ENCODE results near the gene CLEC3A.
"Not testable (repeated sequence)": the region's sequence is repeated elsewhere in the genome, so short reads cannot be mapped to it uniquely, and the experiment has no call there.

The CLEC3A gene, protein sequence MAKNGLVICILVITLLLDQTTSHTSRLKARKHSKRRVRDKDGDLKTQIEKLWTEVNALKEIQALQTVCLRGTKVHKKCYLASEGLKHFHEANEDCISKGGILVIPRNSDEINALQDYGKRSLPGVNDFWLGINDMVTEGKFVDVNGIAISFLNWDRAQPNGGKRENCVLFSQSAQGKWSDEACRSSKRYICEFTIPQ

DNA sequence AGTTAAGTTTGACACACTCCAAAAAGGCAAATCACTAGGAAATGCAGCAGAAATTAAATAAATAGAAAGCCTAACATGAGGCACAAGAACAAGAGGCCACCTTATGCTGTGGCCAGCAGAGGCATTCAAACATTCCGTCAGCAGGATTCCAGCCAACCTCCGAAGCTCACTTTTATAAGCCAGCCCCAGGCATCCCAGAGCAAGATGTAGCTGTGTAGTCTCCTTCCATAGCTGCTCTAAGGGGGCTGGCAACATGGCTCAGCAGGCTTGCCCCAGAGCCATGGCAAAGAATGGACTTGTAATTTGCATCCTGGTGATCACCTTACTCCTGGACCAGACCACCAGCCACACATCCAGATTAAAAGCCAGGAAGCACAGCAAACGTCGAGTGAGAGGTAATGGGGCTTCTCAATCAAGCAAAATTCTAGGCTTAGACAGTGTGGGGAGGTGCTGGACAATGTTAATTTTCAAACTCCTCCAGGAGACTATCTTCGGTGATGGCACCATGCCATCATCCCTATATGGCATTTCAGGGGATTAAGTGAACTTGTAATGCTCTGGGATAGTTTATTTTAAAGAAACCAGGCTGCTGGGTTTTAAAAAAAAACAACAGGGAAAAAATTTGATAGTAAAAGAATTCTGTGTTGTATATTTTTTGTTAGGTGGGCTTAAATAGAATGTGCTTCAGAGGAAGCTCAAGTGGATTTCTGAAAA, at the start of gene CLEC3A:
Gene CLEC3A (plus strand): TSS at position 202 of the 714 bp plus-strand sequence. CDS start 79 bp downstream, at position 281.
- intact Hi-C loops (cut with DNase I), result no loop called here
- no peak for DNase-seq

DNA sequence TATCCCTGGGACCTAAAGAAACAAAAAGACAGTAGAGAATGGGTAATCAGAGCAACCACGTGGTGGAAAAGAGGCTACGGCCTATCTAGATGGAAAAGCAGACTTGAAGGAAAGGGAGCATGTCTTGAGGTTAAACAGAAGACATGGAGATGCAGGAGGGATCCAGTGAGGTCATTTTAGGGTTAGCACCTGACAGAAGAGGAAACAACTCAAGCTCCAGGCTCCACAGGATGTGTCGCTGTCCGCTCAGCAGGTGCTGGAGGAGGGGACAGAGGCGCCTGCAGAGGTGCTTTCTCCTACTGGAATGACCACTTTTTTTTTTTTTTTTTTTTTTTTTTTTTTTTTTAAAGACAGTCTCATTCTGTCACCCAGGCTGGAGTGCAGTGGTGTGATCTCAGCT, 47.5 kb upstream of the CLEC3A start:
- DNase-seq, result no peak
- intact Hi-C loops (cut with DNase I), result no loop called here

DNA sequence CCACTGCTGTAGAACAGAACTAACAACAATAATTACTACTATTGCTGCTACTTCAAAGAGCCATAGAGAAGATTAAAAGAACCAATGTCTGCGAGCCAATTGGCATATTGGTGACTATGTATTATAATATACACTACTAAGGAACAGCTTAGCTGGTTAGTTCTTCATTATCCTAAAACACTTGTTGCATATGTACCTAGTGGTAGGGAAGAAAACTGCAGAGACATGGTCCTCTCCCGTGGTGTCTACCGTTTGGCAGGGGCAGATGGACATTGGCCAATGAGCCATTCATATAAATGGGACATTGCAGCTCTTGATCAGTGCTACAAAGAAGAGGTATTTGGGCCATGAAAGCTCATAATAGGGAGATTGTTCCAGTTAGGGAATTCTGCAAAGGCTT, 46.4 kb upstream of the CLEC3A start:
- intact Hi-C loops (cut with DNase I), result no loop called here
- DNase-seq, result no peak

DNA sequence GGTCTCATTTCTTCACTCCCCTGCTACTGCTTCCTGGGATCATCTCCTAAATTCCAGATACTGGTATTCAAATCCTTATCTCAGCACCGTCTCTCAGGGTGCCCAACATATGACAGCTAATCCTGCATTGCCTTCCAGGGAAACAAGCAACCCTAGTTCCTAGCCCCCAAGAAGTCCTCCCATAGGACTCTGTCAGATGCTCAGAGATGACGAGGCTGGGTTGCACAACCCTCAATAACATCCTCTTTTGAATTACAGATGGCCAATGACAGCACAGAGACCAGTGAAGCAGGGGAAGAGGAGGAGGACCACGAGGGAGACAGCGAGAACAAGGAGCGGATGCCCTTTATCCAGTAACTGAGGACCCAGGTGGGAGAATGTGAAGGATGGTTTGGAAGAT, 45.0 kb upstream of the CLEC3A start:
- intact Hi-C loops (cut with DNase I), result no loop called here
- DNase-seq, result no peak

DNA sequence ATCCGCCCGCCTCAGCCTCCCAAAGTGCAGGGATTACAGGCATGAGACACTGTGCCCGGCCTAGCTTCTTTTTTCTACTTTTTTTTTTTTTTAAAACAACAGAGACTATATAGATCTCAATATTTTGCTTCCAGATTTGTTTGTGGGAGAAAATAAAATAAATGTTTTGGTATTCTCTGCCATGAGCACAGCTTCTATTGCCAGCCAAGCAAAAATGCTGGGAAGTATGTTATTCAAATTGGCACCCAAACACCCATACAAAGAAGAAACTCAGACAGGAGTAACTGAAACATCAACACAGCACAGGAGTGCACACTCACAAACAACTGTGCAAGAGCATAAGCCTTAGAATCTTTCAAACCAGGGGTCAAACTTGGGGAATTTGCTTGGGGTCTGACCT, 37.2 kb upstream of the CLEC3A start:
- intact Hi-C loops (cut with DNase I), result no loop called here
- no peak for DNase-seq

DNA sequence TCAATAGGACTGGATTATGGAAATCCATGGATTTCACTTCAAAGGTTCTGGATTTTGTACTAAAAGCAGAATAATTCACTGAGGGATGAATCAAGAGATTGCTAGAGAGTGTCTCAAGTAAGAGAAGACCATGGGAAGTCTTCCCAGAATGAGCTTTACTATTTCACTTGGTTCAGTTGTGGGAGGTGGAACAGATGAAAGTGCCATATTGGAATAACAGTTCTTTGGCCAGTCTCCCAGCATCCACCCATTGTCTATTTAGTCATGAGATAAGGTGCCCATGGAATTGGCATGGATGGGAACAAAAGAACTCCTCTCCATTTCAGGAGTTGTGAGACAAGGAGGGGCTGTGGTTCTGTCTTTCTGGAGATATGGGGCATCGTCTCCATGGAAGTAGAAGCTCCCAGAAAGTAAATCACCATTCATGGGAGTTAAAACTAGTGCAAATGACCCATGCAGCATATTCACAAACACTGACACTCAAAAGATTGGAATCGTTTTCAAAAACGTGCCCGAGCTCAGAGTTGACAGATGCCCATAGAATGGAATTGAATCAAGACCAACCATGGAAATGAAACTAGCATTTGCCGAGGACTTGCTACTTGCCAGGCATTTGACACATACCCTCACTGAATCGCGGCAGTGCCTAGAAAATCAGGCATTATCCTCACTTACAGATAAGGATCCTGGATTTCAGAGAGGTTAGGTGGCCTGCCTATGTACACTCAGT, 36.2 kb upstream of the CLEC3A start:
- DNase-seq, result no peak
- intact Hi-C loops (cut with DNase I), result no loop called here

DNA sequence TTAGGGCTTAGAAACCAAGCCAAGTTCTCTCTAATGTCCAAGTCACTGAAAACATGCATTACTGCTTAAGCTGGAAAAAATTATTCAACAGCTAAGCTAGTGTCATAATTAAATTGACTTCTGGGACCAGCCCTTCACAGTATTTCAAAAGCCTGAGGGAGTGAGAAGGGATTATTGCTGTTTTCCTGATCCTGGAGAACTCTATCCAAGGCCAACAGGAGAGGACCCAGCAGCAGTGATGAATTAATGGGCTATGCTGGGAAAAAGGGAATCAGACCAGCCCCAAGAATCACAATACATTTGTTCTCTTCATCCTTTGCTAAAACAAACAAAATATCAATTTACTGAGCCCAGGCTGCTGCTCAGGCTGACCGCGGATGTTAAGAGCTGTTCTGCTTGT, 34.5 kb upstream of the CLEC3A start:
- intact Hi-C loops (cut with DNase I), result no loop called here
- DNase-seq, result no peak

DNA sequence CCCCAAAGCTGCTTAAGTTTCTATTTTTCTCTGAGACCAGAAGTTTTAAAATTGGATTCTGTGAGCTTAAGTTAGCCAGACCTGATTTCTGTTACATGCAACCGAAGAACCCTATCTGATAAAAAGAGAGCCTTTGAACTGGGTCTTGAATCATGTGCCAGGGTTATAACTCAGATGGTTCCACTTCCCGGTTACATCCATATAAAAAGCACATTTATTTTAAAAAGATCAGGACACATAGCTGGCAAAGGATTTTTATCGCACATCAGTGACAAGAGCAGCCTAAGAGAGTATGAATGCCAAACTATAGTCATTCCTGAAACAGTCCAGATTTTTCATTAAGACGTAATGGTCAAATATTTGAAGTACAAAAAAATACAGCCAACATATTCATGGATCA, 32.5 kb upstream of the CLEC3A start:
- intact Hi-C loops (cut with DNase I), result no loop called here
- DNase-seq, result no peak

DNA sequence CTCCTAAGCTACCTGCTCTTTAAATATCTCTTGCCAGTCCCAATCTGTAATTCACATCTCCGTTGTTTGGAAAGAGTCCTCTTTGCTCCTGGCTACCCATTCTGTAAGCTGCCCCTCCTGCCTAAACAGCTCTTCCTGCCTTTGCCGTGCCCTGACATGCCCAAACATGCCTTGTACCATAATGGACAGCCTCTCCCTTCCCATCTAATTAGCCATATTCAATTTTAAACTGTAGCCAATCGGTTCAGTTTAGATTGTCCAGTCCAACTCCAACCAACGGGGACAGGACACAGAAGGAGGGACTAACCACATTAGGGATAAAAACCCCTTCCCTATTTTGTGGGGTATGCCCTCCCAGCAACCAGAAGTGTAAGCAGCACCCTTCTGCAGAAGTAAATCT, 30.6 kb upstream of the CLEC3A start:
- no peak for DNase-seq
- intact Hi-C loops (cut with DNase I), result no loop called here

DNA sequence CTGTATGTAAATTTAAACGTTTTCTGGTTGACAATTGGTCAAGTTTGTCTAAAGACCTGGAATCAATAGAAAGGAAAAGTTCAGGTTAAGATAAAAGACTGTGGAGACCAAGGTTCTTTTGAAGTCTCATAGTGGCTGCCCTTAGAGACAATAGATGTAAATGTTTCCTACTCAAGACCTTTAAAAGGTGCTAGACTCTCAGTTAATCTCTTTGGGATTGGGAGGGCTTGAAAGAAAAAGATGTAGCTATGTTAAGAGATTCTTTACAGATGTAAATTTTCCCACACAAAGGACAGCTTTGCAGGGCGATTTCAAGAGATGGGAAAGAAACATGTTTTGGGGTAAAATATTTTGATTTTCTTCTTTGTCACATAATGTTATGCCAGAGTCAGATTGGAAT, 30.0 kb upstream of the CLEC3A start:
- DNase-seq; intact Hi-C loops (cut with DNase I): not testable (repeated sequence)

DNA sequence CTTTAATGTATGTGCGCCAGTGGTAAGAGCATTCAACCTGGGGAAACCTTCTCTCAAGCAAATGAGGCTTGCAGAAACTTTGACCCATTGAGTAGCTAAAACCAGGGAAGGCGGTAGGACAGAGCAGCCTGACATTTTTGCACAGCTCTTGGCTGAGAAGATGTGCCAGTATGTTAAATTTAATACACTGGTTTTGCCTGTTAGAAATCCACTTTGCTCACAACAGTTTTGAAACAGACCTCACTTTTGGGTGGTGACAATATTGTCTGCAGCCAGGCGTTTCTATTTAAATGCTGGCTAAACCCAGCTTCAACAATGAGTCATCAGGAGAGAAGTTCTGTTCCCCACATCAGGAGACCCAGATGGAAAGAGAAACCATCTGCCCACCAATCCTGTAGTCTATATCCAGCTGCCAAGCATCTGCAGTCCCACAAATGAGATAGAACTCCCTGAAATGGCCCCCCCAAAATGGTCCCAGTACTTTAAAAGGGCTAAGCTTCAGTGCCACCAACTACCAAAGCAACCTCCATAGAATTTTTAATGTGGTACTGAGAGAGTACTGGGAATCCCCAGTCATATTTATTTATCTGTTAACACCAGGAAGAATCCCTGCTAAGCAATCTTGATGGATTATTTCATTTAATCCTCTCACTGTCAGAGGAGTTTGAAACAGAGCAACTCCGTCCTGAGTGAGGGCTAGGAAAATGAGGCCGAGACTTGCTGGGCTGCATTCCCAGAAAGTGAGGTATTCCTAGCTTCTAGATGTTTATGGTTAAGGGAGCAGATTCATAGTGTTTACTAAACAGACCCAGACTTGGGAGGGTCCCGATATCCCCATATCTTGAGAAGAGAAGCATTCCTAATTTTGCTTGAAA, 29.0 kb upstream of the CLEC3A start:
- intact Hi-C loops (cut with DNase I), result no loop called here
- no peak for DNase-seq

DNA sequence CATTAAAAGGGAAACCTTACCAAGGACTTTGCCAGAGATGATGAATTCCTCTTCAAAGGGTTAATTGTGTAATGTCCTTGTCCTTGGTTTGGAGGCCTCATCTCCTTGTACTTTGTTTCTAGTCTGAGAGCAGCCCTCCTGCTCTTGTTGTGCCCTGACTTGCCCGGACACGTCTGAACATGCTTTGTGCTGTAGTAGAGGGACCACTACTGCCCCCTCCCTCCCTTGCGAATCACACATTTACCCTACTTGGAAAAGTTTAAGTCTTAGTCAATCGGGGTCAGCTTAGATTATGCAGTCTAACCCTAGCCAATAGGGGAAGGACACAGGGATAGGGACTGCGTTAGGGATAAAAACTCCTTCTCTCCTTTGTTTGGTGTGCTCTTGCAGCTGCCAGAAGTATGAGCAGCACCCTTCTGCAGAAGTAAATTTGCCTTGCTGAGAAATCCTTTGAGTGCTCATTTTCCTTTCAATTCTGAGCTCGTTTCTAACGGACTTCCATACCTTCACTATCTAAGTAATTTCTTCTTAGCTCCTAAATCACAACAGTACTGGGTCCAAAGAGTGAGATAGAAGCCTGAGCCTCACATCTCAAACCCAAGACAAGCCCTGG, 26.4 kb upstream of the CLEC3A start:
- no peak for DNase-seq
- intact Hi-C loops (cut with DNase I), result no loop called here

DNA sequence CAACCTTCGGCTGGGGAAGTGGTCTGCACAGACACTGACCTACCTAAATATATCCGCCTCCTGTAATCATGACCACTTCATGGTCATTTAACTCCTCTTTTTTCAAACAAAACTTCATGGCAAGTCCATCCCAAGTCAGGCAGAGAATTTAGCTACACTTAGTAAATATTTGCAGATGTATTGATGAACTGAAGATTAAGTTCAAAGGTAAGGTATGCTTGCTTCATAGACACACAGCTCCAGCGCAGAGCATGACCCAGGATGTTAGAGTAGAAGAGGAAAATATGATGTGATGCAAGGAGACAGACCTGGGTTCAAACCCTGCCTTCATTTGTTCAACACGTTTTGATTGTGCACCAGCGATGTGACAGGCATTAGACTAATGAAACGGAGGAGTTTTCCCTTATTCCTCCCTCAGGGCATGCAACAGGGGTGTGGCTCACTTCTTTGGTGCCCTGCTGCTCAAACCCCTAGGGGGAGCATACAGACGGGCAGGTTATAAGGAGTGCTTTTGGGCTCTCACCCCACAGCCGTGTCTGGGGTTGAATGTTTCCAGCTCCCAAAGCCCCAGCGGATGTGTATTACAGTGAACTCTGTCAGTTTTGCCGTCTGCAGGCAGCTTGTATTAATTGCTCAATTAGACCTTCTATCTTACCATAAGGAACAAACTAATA, 23.9 kb upstream of the CLEC3A start:
- intact Hi-C loops (cut with DNase I), result no loop called here
- no peak for DNase-seq

DNA sequence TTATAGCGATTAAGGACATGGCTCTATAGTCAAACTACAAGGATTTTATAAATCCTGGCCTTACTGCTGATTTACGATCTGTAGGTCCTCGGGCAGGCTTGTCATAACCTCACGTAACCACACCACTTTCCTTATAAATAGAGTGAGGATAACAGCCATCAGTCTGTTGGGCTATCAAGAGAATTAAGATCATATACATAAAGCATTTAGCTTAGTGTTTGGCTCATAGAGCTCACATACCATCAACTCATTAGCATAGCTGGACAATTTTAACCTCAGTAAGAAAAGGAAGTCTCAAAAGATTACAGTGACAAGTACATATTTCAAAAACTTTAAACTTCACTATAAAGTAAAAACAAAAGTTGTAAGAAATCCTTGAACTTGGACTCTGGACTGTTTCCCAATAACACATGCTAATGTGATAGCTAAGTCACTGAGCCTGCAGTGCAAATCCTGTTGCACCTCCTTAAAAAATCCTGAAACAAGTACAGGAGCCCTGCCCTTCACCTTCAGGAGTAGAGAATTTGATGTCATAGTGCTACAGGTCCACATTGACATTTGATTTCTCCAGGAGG, 20.8 kb upstream of the CLEC3A start:
- intact Hi-C loops (cut with DNase I), result no loop called here
- no peak for DNase-seq

DNA sequence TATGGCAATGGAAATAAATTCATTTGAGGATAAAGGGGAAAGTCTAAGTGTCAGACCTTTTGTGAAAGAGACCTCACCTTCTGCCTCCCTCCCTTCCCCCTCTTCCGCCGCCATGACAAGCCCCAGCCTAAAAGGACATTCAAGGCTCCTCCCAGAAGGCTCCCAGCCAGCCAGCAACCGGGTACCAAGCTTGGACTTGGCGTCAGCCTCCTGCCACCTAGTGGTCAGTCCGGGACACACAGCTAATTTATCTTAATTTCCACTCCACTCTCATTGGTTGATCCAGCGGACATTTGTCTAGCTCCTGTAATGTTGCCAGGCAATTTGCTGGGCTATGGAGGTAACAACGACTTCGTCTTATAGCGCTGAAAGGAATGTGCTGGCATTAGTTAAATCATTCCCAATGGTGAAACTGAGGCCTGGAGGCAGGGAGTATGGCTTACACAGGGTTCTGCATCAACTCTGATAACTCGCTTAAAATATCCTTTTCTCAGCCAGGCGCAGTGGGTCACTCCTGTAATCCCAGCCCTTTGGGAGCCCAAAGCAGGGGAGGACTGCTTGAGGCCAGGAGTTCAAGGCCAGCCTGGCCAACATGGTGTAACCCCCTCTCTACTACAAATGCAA, 19.3 kb upstream of the CLEC3A start:
- intact Hi-C loops (cut with DNase I), result no loop called here
- DNase-seq, result peak; percentile 66 to 93 (median 82)

DNA sequence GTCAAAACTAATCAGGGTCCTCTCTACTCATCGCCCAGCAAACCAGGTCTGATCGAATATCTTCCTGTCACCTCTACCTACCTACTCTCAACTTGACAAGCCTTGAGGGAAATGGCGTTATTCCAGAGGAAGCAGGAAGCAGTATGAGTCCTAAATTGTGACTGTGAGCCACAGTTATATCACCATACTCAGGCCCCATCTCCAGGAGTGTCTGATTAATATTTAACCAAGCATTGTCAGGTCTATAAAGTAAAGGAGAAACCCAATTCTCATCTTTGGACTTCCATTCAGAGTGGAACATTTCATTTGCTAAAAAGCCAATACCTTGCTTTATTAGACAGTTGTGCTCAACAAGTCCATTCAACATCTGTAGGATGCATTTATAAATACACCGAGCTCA, 17.8 kb upstream of the CLEC3A start:
- no peak for DNase-seq
- intact Hi-C loops (cut with DNase I), result no loop called here

DNA sequence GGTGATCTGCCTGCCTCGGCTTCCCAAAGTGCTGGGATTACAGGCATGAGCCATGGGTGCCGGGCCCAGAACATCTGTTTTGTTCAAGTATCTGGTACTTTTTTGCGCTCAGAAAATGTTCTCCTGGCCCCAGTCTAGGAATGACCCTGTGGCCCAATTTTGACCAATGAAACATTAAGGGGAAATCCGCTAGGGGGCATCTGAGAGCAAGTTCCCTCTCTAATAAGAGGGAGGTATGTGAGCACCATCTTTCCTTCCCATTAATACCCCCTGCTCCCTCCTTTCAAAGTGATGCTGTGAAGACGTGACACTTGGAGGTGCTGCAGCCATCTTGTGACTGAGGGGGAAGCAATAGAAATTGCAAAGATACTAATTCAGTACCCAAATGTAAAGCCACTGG, 16.5 kb upstream of the CLEC3A start:
- intact Hi-C loops (cut with DNase I), result no loop called here

DNA sequence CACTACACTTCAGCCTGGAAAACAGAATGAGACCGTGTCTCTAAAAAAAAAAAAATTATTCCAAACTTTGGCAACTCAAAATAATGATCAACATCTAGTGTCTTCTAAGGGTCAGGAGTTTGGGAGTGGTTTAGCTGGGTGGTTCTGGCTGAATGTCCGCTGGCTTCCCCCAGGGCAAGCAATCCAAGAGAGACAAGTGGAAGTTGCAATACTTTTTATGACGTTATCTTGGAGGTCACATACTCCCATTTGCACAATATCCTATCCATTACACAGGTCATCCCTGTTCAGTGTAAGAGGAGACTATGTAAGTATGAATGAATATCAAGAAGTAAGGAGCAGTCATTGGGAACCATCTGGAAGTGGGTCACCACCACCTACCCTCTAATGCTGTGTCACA, 15.2 kb upstream of the CLEC3A start:
- intact Hi-C loops (cut with DNase I), result no loop called here
- DNase-seq, result no peak

More for the DNA sequence above, 16.5 kb upstream of the CLEC3A start:
- DNase-seq, result no peak
